GM12878 (cell line): ENCODE results near the gene TAS1R2. TPM values are rescaled to one million over a fixed set of nuclear protein-coding genes. Genes with fewer than 3 reads are reported as not detected.

Experiments used
- ATAC-seq: fragments of 200-7000 bp; cut with Tn5 transposase; 3 replicates; pipeline ENCODE4 v1.9.1; 2020; ENCODE audit warnings: mild to moderate bottlenecking, moderate library complexity
- BruUV-seq: library from RNA; stranded (reverse); fragments of 400-500 nt; replicated peaks from 2 replicates; lab custom pipeline; 2021; lab: Mats Ljungman, UMichigan
- CTCF ChIA-PET: fragments of 300-600 bp; sonication (Branson Sonifier 250); formaldehyde crosslinking; extraction: SDS; loops from one replicate; lab custom pipeline; 2021; ENCODE audit warnings: inconsistent platforms; lab: Yijun Ruan, JAX
- POLR2A ChIA-PET: fragments of 350-600 bp; formaldehyde crosslinking; extraction: SDS; loops from one replicate; lab custom pipeline; 2021; ENCODE audit warnings: inconsistent platforms; lab: Charles Lee
- RAD21 ChIA-PET: fragments of 300-600 bp; sonication (Branson Sonifier 250); formaldehyde crosslinking; loops from one replicate; lab custom pipeline; 2023; ENCODE audit warnings: antibody characterized with exemption; ENCODE audit not compliant: unreplicated experiment; lab: Charles Lee
- SMC1A ChIA-PET: fragments of 300-600 bp; sonication (Branson Sonifier 250); formaldehyde crosslinking; loops from one replicate; lab custom pipeline; 2023; ENCODE audit not compliant: unreplicated experiment, uncharacterized antibody; lab: Charles Lee
- DNase-seq: peaks from one replicate; pipeline ENCODE4 v3.0.0-alpha.2; 2011; ENCODE audit warnings: low read depth, low spot score
- FAIRE-seq: peaks from 3 replicates; lab custom pipeline; 2011; peaks lifted over from hg19 to GRCh38; lab: Jason Lieb, UNC
- H2AFZ ChIP-seq: 2 replicates; pipeline ENCODE4 v1.6.0; 2011; ENCODE audit warnings: low read depth, low read length, control low read depth; ENCODE audit not compliant: control insufficient read depth
- H3K27ac ChIP-seq: 2 replicates; pipeline ENCODE4 v1.5.1; 2011; ENCODE audit warnings: control low read depth; ENCODE audit not compliant: control insufficient read depth, insufficient read depth
- H3K27me3 ChIP-seq, 2 experiments: replicated peaks in 1 of 2; 2 replicates each; pipeline versions ENCODE4 v1.6.0 to v1.6.1; 2011; ENCODE audit warnings: low read length in 1 of 2; ENCODE audit not compliant: control insufficient read depth in 2 of 2, insufficient read depth in 2 of 2
- H3K36me3 ChIP-seq, 2 experiments: 2 replicates each; pipeline ENCODE4 v1.5.1; 2011; ENCODE audit warnings: low read length in 1 of 2; ENCODE audit not compliant: control insufficient read depth in 2 of 2, insufficient read depth in 2 of 2
- H3K4me1 ChIP-seq: 2 replicates; pipeline ENCODE4 v1.6.1; 2011; ENCODE audit warnings: mild to moderate bottlenecking, low read length, moderate library complexity, mixed read lengths; ENCODE audit not compliant: control insufficient read depth, insufficient read depth
- H3K4me2 ChIP-seq: 2 replicates; pipeline ENCODE4 v1.6.0; 2011; ENCODE audit warnings: control low read depth; ENCODE audit not compliant: control insufficient read depth, insufficient read depth
- H3K4me3 ChIP-seq: fragments of 200-600 bp; sonication (generic); 2 replicates; pipeline ENCODE4 v1.5.1; 2016
- H3K79me2 ChIP-seq: 2 replicates; pipeline ENCODE4 v1.6.0; 2011; ENCODE audit warnings: low read length; ENCODE audit not compliant: control insufficient read depth, insufficient read depth
- H3K9ac ChIP-seq: 2 replicates; pipeline ENCODE4 v1.8.0; 2011; ENCODE audit warnings: low read length, control low read depth, mixed read lengths; ENCODE audit not compliant: control insufficient read depth, insufficient read depth
- H3K9me3 ChIP-seq: replicated peaks from 3 replicates; pipeline ENCODE4 v1.5.1; 2011; ENCODE audit warnings: mild to moderate bottlenecking, low read length; ENCODE audit not compliant: control insufficient read depth, insufficient read depth
- H4K20me1 ChIP-seq: 2 replicates; pipeline ENCODE4 v1.6.0; 2011; ENCODE audit not compliant: control insufficient read depth, insufficient read depth
- BRCA1 ChIP-seq: IDR thresholded peaks from 2 replicates; pipeline ENCODE4 v1.6.1; 2011; ENCODE audit warnings: low read depth, low read length, improper control_type of control experiment
- CBFB ChIP-seq: IDR thresholded peaks from 2 replicates; pipeline ENCODE4 v1.6.1; 2016; ENCODE audit warnings: antibody characterized with exemption, low read depth
- CHD1 ChIP-seq: IDR thresholded peaks from 2 replicates; pipeline ENCODE4 v1.6.1; 2012; ENCODE audit warnings: low read depth, low read length, improper control_type of control experiment
- EZH2 ChIP-seq: IDR thresholded peaks from 2 replicates; pipeline ENCODE4 v1.6.1; 2012; ENCODE audit warnings: low read depth, mild to moderate bottlenecking, control low read depth, inconsistent platforms, low read length, borderline replicate concordance; ENCODE audit not compliant: control insufficient read depth
- FOS ChIP-seq: IDR thresholded peaks from 3 replicates; pipeline ENCODE4 v1.6.1; 2011; ENCODE audit warnings: borderline replicate concordance; ENCODE audit not compliant: insufficient read length; ENCODE audit errors: extremely low read depth
- IKZF2 ChIP-seq, 2 experiments: fragments of 450-650 bp; IDR thresholded peaks; 2 replicates each; pipeline ENCODE4 v1.6.1; 2017; ENCODE audit warnings: mild to moderate bottlenecking in 2 of 2, moderate library complexity in 2 of 2
- KDM1A ChIP-seq: fragments of 200-600 bp; sonication (generic); IDR thresholded peaks from 2 replicates; pipeline ENCODE4 v1.6.1; 2016; ENCODE audit warnings: borderline replicate concordance
- MTA3 ChIP-seq: IDR thresholded peaks from 2 replicates; pipeline ENCODE4 v1.6.1; 2012; ENCODE audit warnings: low read length, inconsistent platforms, borderline replicate concordance
- NR2C2 ChIP-seq: IDR thresholded peaks from 2 replicates; pipeline ENCODE4 v1.6.1; 2011; ENCODE audit warnings: borderline replicate concordance, low read depth; ENCODE audit not compliant: control insufficient read depth, insufficient read length
- POLR2A ChIP-seq: IDR thresholded peaks from 2 replicates; pipeline ENCODE4 v1.6.1; 2011; ENCODE audit warnings: low read depth, mild to moderate bottlenecking, low read length
- RAD21 ChIP-seq: IDR thresholded peaks from 2 replicates; pipeline ENCODE4 v1.6.1; 2011; ENCODE audit warnings: mild to moderate bottlenecking, low read depth, low read length, moderate library complexity; ENCODE audit not compliant: insufficient read depth
- RBBP5 ChIP-seq: fragments of 200-600 bp; sonication (generic); conservative IDR thresholded peaks from 2 replicates; pipeline ENCODE4 v1.6.1; 2016
- SIX5 ChIP-seq: IDR thresholded peaks from 2 replicates; pipeline ENCODE4 v1.6.1; 2011; ENCODE audit warnings: mild to moderate bottlenecking, low read depth, low read length, moderate library complexity; ENCODE audit not compliant: severe bottlenecking
- SMC3 ChIP-seq: IDR thresholded peaks from 2 replicates; pipeline ENCODE4 v1.6.1; 2011; ENCODE audit warnings: low read length, improper control_type of control experiment, borderline replicate concordance
- STAT3 ChIP-seq: IDR thresholded peaks from 2 replicates; pipeline ENCODE4 v1.6.1; 2011; ENCODE audit warnings: low read depth, low read length, improper control_type of control experiment
- ZNF217 ChIP-seq: fragments of 450-650 bp; IDR thresholded peaks from 2 replicates; pipeline ENCODE4 v1.6.1; 2017; ENCODE audit warnings: antibody characterized with exemption, mild to moderate bottlenecking
- WGBS: methylation state at CpG from one replicate; pipeline ENCODE4 v1.1.6; 2016; ENCODE audit warnings: low lambda C conversion rate; ENCODE audit not compliant: insufficient replicate concordance, insufficient coverage; ENCODE audit errors: missing lambda C conversion rate; 5-methylcytosine and 5-hydroxymethylcytosine counted together
- in situ Hi-C: fragments of 300-500 bp; cut with MboI; formaldehyde crosslinking; loops from 9 replicates; pipeline ENCODE4 v1.14.3; 2018; ENCODE audit warnings: mixed read lengths
- intact Hi-C: fragments of 100-400 bp; cut with micrococcal nuclease; formaldehyde crosslinking; loops from one replicate; pipeline ENCODE4 v1.14.2; 2022; ENCODE audit not compliant: unreplicated experiment
- polyA plus RNA-seq, 11 experiments: library from polyadenylated mRNA; depleted of rRNA in 4 of 11; unstranded in 6 of 11; stranded (reverse) in 5 of 11; fragments of >200 nt; fragmentation: Nextera tagmentation in 4 of 11; fragmentation: Illumina TruSeq in 1 of 11; extraction: Ambion mirVana in 4 of 11; extraction: Trizol in 1 of 11; gene quantifications; 1 replicate in 1 of 11; 2 replicates in 10 of 11; pipeline versions ENCODE4 v1.2.1 to v1.2.3, GENCODE V29; 2011 to 2016; ENCODE audit warnings: inconsistent platforms in 2 of 11, missing spikeins in 2 of 11, low read depth in 1 of 11
- total RNA-seq, 4 experiments: library from RNA; depleted of rRNA in 3 of 4; stranded (reverse); fragments of >200 nt in 3 of 4; fragmentation: Illumina TruSeq in 1 of 4; extraction: Trizol in 1 of 4; gene quantifications; 2 replicates each; pipeline versions ENCODE4 v1.2.1 to v1.2.3, GENCODE V29; 2013 to 2021
- TF ChIP-seq, protein P1 (sequence below): fragments of 450-650 bp; IDR thresholded peaks from 2 replicates; pipeline ENCODE4 v1.6.1; 2017; ENCODE audit warnings: mild to moderate bottlenecking, low read depth, inconsistent platforms; ENCODE audit not compliant: poor library complexity, severe bottlenecking
- TF ChIP-seq, protein P2 (sequence below): fragments of 450-650 bp; IDR thresholded peaks from 2 replicates; pipeline ENCODE4 v1.6.1; 2014; ENCODE audit warnings: mild to moderate bottlenecking
- TF ChIP-seq, protein P3 (sequence below): fragments of 450-650 bp; formaldehyde crosslinking; IDR thresholded peaks from 2 replicates; pipeline ENCODE4 v1.4.0; 2022; ENCODE audit warnings: mild to moderate bottlenecking, moderate library complexity

Gene TAS1R2
- total and polyA plus RNA-seq, 10 of the 15 experiments (the other 5 are each of a cell fraction or from before 2014, with no cell fraction given), result not detected

DNA sequence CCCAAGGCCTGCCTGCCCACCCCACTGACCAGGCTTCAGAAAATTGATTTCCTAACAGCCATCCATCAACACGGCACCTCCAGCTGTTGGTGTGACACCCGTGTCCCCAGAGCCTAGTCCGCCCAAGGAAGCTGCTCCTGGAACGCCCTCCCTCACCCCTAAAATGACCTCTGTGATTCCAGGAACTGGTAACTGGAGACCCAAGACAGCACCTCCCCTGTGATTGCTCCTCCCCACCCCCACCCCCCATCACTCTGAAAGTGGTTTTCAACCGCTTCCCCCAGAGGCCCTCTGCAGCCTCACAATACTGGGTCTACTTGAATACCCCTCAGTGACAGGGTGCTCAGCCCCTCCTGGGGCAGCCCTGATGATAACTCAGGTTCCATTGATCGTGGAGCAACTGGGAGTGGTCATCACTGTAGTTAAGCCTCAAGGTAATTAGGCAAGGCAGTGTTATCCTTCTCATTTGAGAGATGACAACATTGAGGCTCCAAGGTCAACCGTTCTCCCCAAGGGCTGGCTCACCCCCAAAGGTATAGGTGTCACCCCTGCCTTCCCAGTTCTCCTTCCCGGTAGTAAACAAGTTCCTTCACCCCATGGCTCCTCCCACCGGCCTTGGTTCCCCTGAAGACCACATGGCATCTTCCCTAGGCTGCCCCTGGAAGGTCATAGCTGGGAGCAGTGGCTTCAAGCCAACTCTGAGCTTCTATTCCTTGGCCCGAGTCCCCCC, 52.0 kb downstream of the TAS1R2 start:
- H3K27me3 ChIP-seq, result peaks cover 0 to 1% of the 10 kb centered on the region in 2 experiments; a peak in 3 of 4 replicates
- no peaks in the 10 kb centered on the region for H3K4me1 ChIP-seq
- no TSS peak for BruUV-seq
- H2AFZ ChIP-seq, result no peak overlapping the region
- POLR2A ChIA-PET, result no interaction called here
- H3K79me2 ChIP-seq, result no peaks in the 10 kb centered on the region
- SMC1A ChIA-PET, result no interaction called here
- no peaks in the 10 kb centered on the region for H3K9me3 ChIP-seq
- DNase-seq (no peak), FAIRE-seq (no peak), ATAC-seq (no peak)
- no peaks in the 10 kb centered on the region for H4K20me1 ChIP-seq
- WGBS, result 13% methylated on average over 10 of the region's 10 CpGs
- no peaks in the 10 kb centered on the region for H3K36me3 ChIP-seq
- no peak overlapping the region for H3K9ac ChIP-seq
- CTCF ChIA-PET, result no interaction called here
- H3K4me3 ChIP-seq, result no peak overlapping the region
- no peak overlapping the region for H3K4me2 ChIP-seq
- in situ Hi-C loops, result no loop called here
- no peak overlapping the region for H3K27ac ChIP-seq
- intact Hi-C loops, result no loop called here
- RAD21 ChIA-PET, result no interaction called here
- TF ChIP-seq RBBP5 (no peak), NR2C2 (no peak), EZH2 (no peak), SMC3 (no peak), MTA3 (no peak), KDM1A (no peak), POLR2A (no peak), FOS (no peak), CHD1 (no peak), STAT3 (no peak), BRCA1 (no peak), ZNF217 (no peak), CBFB (no peak), SIX5 (no peak), IKZF2 (IDR thresholded peaks at IDR 0.05) (no peak), RAD21 (no peak)
- TF ChIP-seq, protein P1, sequence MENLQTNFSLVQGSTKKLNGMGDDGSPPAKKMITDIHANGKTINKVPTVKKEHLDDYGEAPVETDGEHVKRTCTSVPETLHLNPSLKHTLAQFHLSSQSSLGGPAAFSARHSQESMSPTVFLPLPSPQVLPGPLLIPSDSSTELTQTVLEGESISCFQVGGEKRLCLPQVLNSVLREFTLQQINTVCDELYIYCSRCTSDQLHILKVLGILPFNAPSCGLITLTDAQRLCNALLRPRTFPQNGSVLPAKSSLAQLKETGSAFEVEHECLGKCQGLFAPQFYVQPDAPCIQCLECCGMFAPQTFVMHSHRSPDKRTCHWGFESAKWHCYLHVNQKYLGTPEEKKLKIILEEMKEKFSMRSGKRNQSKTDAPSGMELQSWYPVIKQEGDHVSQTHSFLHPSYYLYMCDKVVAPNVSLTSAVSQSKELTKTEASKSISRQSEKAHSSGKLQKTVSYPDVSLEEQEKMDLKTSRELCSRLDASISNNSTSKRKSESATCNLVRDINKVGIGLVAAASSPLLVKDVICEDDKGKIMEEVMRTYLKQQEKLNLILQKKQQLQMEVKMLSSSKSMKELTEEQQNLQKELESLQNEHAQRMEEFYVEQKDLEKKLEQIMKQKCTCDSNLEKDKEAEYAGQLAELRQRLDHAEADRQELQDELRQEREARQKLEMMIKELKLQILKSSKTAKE, result no peak
- TF ChIP-seq, protein P2, sequence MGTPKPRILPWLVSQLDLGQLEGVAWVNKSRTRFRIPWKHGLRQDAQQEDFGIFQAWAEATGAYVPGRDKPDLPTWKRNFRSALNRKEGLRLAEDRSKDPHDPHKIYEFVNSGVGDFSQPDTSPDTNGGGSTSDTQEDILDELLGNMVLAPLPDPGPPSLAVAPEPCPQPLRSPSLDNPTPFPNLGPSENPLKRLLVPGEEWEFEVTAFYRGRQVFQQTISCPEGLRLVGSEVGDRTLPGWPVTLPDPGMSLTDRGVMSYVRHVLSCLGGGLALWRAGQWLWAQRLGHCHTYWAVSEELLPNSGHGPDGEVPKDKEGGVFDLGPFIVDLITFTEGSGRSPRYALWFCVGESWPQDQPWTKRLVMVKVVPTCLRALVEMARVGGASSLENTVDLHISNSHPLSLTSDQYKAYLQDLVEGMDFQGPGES, result no peak
- TF ChIP-seq, protein P3, sequence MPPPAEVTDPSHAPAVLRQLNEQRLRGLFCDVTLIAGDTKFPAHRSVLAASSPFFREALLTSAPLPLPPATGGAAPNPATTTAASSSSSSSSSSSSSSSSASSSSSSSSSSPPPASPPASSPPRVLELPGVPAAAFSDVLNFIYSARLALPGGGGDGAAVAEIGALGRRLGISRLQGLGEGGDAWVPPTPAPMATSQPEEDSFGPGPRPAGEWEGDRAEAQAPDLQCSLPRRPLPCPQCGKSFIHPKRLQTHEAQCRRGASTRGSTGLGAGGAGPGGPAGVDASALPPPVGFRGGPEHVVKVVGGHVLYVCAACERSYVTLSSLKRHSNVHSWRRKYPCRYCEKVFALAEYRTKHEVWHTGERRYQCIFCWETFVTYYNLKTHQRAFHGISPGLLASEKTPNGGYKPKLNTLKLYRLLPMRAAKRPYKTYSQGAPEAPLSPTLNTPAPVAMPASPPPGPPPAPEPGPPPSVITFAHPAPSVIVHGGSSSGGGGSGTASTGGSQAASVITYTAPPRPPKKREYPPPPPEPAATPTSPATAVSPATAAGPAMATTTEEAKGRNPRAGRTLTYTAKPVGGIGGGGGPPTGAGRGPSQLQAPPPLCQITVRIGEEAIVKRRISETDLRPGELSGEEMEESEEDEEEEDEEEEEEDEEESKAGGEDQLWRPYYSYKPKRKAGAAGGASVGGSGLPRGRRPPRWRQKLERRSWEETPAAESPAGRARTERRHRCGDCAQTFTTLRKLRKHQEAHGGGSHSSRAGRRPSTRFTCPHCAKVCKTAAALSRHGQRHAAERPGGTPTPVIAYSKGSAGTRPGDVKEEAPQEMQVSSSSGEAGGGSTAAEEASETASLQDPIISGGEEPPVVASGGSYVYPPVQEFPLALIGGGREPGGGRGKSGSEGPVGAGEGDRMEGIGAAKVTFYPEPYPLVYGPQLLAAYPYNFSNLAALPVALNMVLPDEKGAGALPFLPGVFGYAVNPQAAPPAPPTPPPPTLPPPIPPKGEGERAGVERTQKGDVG (CRISPR knock-in tag), result no peak
